H1 (cell line): ENCODE measurements around the gene RAB40C. TPM values are rescaled to one million over a fixed set of nuclear protein-coding genes. Genes with fewer than 3 reads are reported as not detected.

ENCODE experiments used
- ASH2L ChIP-seq: fragments of 200-600, 300-600 bp; sonication (generic); IDR thresholded peaks from one replicate; pipeline ENCODE4 v1.7.1; 2017; ENCODE audit warnings: low read length
- BRCA1 ChIP-seq: IDR thresholded peaks from 2 replicates; pipeline ENCODE4 v1.6.1; 2012; ENCODE audit warnings: low read depth, low read length, improper control_type of control experiment
- CEBPB ChIP-seq: IDR thresholded peaks from 2 replicates; pipeline ENCODE4 v1.6.1; 2012; ENCODE audit warnings: low read depth, low read length
- CHD2 ChIP-seq: IDR thresholded peaks from 2 replicates; pipeline ENCODE4 v1.6.1; 2012; ENCODE audit warnings: low read length, improper control_type of control experiment
- CREB1 ChIP-seq: IDR thresholded peaks from 2 replicates; pipeline ENCODE4 v1.6.1; 2012; ENCODE audit warnings: inconsistent platforms
- CTBP2 ChIP-seq: IDR thresholded peaks from 2 replicates; pipeline ENCODE4 v1.7.0; 2011; ENCODE audit warnings: borderline replicate concordance, mild to moderate bottlenecking, moderate library complexity, mixed read lengths, low read length; ENCODE audit not compliant: insufficient read depth, insufficient read length
- E2F6 ChIP-seq: IDR thresholded peaks from 2 replicates; pipeline ENCODE4 v1.6.1; 2012; ENCODE audit warnings: inconsistent platforms
- JUND ChIP-seq: IDR thresholded peaks from 2 replicates; pipeline ENCODE4 v1.6.1; 2011; ENCODE audit warnings: mild to moderate bottlenecking, improper control_type of control experiment, low read length
- KDM4A ChIP-seq: IDR thresholded peaks from one replicate; pipeline ENCODE4 v1.7.1; 2012; ENCODE audit warnings: low read depth, mild to moderate bottlenecking, moderate library complexity, low read length, inconsistent platforms; ENCODE audit not compliant: severe bottlenecking
- KDM5A ChIP-seq: fragments of 200-600 bp; IDR thresholded peaks from 2 replicates; pipeline ENCODE4 v1.7.1; 2012; ENCODE audit warnings: mild to moderate bottlenecking, low read length, inconsistent platforms, mixed read lengths
- NANOG ChIP-seq: IDR thresholded peaks from 2 replicates; pipeline ENCODE4 v1.6.1; 2011; ENCODE audit warnings: low read length, low read depth, mild to moderate bottlenecking, inconsistent platforms; ENCODE audit not compliant: insufficient read depth, poor library complexity, severe bottlenecking
- PHF8 ChIP-seq: fragments of 200-600 bp; sonication (generic); conservative IDR thresholded peaks from 2 replicates; pipeline ENCODE4 v1.7.1; 2012; ENCODE audit warnings: low read depth, mild to moderate bottlenecking, inconsistent platforms, low read length, moderate library complexity
- POLR2A ChIP-seq, 2 experiments: IDR thresholded peaks; 1 replicate in 1 of 2; 2 replicates in 1 of 2; pipeline ENCODE4 v1.6.1; 2011; ENCODE audit warnings: low read depth in 2 of 2, low read length in 2 of 2, mild to moderate bottlenecking in 2 of 2; ENCODE audit errors: control extremely low read depth in 1 of 2
- POLR2AphosphoS5 ChIP-seq: IDR thresholded peaks from 2 replicates; pipeline ENCODE4 v1.6.1; 2011; ENCODE audit warnings: low read depth, low read length
- POU5F1 ChIP-seq: IDR thresholded peaks from 2 replicates; pipeline ENCODE4 v1.6.1; 2011; ENCODE audit warnings: low read depth, mild to moderate bottlenecking, low read length, moderate library complexity
- RFX5 ChIP-seq: IDR thresholded peaks from 2 replicates; pipeline ENCODE4 v1.6.1; 2011; ENCODE audit warnings: low read depth, low read length, improper control_type of control experiment, borderline replicate concordance
- RNF2 ChIP-seq: fragments of 200-900, 300-1000 bp; sonication (generic); IDR thresholded peaks from 2 replicates; pipeline ENCODE4 v1.7.1; 2016; ENCODE audit warnings: borderline replicate concordance, low read depth, mild to moderate bottlenecking, antibody characterized with exemption, low read length; ENCODE audit not compliant: poor library complexity, severe bottlenecking; ENCODE audit errors: missing control alignments
- RXRA ChIP-seq: IDR thresholded peaks from 2 replicates; pipeline ENCODE4 v1.6.1; 2011; ENCODE audit warnings: low read depth, mild to moderate bottlenecking, low read length, moderate library complexity; ENCODE audit not compliant: insufficient read depth
- SIX5 ChIP-seq: IDR thresholded peaks from 2 replicates; pipeline ENCODE4 v1.6.1; 2011; ENCODE audit warnings: mild to moderate bottlenecking, low read depth, low read length
- SP1 ChIP-seq: IDR thresholded peaks from 2 replicates; pipeline ENCODE4 v1.6.1; 2011; ENCODE audit warnings: low read depth, low read length
- SP4 ChIP-seq: IDR thresholded peaks from 2 replicates; pipeline ENCODE4 v1.6.1; 2012; ENCODE audit warnings: low read length, inconsistent platforms
- TAF1 ChIP-seq: IDR thresholded peaks from 2 replicates; pipeline ENCODE4 v1.6.1; 2011; ENCODE audit warnings: mild to moderate bottlenecking, low read depth, low read length
- TBP ChIP-seq: IDR thresholded peaks from 2 replicates; pipeline ENCODE4 v1.6.1; 2011; ENCODE audit warnings: low read depth, low read length, improper control_type of control experiment
- TEAD4 ChIP-seq: IDR thresholded peaks from 2 replicates; pipeline ENCODE4 v1.6.1; 2012; ENCODE audit warnings: low read depth, low read length, inconsistent platforms, mixed read lengths
- polyA plus RNA-seq, 7 experiments: library from polyadenylated mRNA; depleted of rRNA in 3 of 7; stranded (reverse) in 5 of 7; unstranded in 2 of 7; fragments of >200 nt in 5 of 7; fragments of 200-250 nt in 2 of 7; gene quantifications; 1 replicate in 5 of 7; 2 replicates in 1 of 7; 4 replicates in 1 of 7; pipeline versions ENCODE4 v1.2.1 to v1.2.3, GENCODE V29; 2011 to 2013; ENCODE audit warnings: missing spikeins in 2 of 7, mixed read lengths in 2 of 7
- total RNA-seq: library from RNA; stranded (reverse); fragmentation: NEBNext Ultra II Directional; extraction: Animal tissue kit (Norgen Biotek cat#: 25700); gene quantifications from 2 replicates; pipeline ENCODE4 v1.2.1, GENCODE V29; 2021
- TF ChIP-seq, protein P1 (sequence below): IDR thresholded peaks from 2 replicates; pipeline ENCODE4 v1.6.1; 2012; ENCODE audit warnings: inconsistent platforms

Gene RAB40C
- total and polyA plus RNA-seq, 2 of the 8 experiments (the other 6 are each of a cell fraction or from before 2014, with no cell fraction given): 13.9 to 15.6 TPM

DNA sequence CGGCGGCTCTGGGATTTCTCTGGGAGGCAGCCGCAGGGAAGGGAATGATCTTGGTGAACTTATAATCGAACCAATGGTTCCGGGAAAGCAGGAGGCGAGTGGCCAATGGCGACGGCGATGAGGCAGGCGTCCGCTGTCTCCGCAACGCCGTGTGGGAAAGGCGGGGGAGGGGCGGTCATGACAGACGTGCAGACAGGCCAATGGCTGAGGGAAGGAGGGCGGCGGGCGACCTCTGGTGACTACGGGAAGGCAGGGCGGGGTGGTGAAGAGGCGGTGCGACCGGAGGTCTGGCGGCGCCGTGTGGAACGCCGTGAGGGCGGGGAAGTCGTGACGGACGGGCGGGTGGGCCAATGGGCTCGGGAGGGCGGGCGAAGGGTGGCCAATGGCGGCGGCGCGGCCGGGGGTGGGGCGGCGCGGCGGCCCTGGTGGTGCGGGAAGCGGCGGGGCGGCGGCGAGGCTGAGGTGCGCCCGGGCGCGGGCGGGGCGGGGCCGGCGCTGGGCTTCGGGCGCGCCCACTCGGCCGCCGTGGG, at the start of gene RAB40C (continued):
- TF ChIP-seq TAF1: no peak
- no peak for TF ChIP-seq RXRA
- TF ChIP-seq SIX5: no peak
- TF ChIP-seq TEAD4: no peak
- no peak for TF ChIP-seq E2F6
- peak; percentile 88 for TF ChIP-seq CREB1
- peak; percentile 92 for TF ChIP-seq SP1
- TF ChIP-seq PHF8: no peak
- TF ChIP-seq KDM4A: no peak
- TF ChIP-seq CHD2: peak; percentile 90
- TF ChIP-seq, protein P1, sequence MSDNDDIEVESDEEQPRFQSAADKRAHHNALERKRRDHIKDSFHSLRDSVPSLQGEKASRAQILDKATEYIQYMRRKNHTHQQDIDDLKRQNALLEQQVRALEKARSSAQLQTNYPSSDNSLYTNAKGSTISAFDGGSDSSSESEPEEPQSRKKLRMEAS: no peak; the same call in 1 of the 2 replicates
- TF ChIP-seq SP4: peak; percentile 65; the same call in 1 of the 2 replicates
- TF ChIP-seq CEBPB: no peak
- TF ChIP-seq KDM5A: no peak
- peak; percentile 59; the same call in 1 of the 2 replicates for TF ChIP-seq POLR2AphosphoS5
- no peak for TF ChIP-seq BRCA1
- no peak for TF ChIP-seq JUND
- no peak for TF ChIP-seq POU5F1
- TF ChIP-seq POLR2A (IDR thresholded peaks at IDR 0.05; ENCODE audit: control extremely low read depth in 1 of 2, low read depth in 2 of 2, low read length in 2 of 2): no peak; a peak in 1 of 3 replicates
- no peak for TF ChIP-seq ASH2L
- TF ChIP-seq NANOG: no peak
- TF ChIP-seq TBP: no peak
- no peak for TF ChIP-seq RFX5
- no peak for TF ChIP-seq RNF2
- TF ChIP-seq CTBP2: no peak
